Ovary (tissue), 9 donors: Measurements from ENCODE around the gene CLEC16A. TPM values are rescaled to one million over a fixed set of nuclear protein-coding genes. Genes with fewer than 3 reads are reported as not detected.
"Not testable (repeated sequence)": the region's sequence is repeated elsewhere in the genome, so short reads cannot be mapped to it uniquely, and the experiment has no call there.

ENCODE experiments used
- DNase-seq, 5 donors: peaks; one replicate each; pipeline ENCODE4 v3.0.0-alpha.2; 2019 to 2020
- H3K27ac ChIP-seq, 2 donors: fragments of 200-600 bp; one replicate each; pipeline versions ENCODE4 v1.5.1 to v1.8.0; 2019 to 2022
- H3K27me3 ChIP-seq: fragments of 200-600 bp; one replicate; pipeline ENCODE4 v1.8.0; 2022
- H3K36me3 ChIP-seq: fragments of 200-600 bp; sonication (generic); one replicate; pipeline ENCODE4 v1.5.1; 2019
- H3K4me1 ChIP-seq: one replicate; pipeline ENCODE4 v1.8.1; 2013; ENCODE audit warnings: mild to moderate bottlenecking, moderate library complexity; ENCODE audit not compliant: insufficient read depth
- H3K4me3 ChIP-seq: fragments of 200-600 bp; sonication (generic); one replicate; pipeline ENCODE4 v1.5.1; 2017
- H3K9me3 ChIP-seq, 2 donors: fragments of 200-600 bp in 1 of 2; sonication (generic) in 1 of 2; one replicate each; pipeline versions ENCODE4 v1.5.1 to v1.8.1; 2013 to 2019; ENCODE audit warnings: mild to moderate bottlenecking in 1 of 2, moderate library complexity in 1 of 2
- CTCF ChIP-seq, 3 donors: fragments of 450-650 bp in 2 of 3; fragments of 200-600 bp in 1 of 3; IDR thresholded peaks; one replicate each; pipeline versions ENCODE4 v1.5.1 to v1.8.0; 2016 to 2022; ENCODE audit warnings: antibody characterized with exemption in 3 of 3, mild to moderate bottlenecking in 1 of 3
- EP300 ChIP-seq: sonication (generic); formaldehyde crosslinking; IDR thresholded peaks from one replicate; pipeline ENCODE4 v1.6.1; 2017; ENCODE audit warnings: antibody characterized with exemption
- POLR2A ChIP-seq: fragments of 450-650 bp; IDR thresholded peaks from one replicate; pipeline ENCODE4 v1.6.1; 2017; ENCODE audit warnings: antibody characterized with exemption, mild to moderate bottlenecking, moderate library complexity
- WGBS, 3 donors: extraction: QIAGEN DNeasy Blood & Tissue Kit in 1 of 3; methylation state at CpG; one replicate each; pipeline versions ENCODE4 v1.1.5 to v1.1.7; 2013 to 2017; 5-methylcytosine and 5-hydroxymethylcytosine counted together
- intact Hi-C, 4 donors: fragments of 100-400 bp; cut with DNase I; formaldehyde crosslinking; loops; one replicate each; pipeline versions ENCODE4 v1.11.0 to v1.15.1; 2022 to 2023
- polyA plus RNA-seq, 2 donors: library from polyadenylated mRNA; stranded (reverse); fragments of 200-250 nt in 1 of 2; fragments of 350-450 nt in 1 of 2; fragmentation: Illumina TruSeq in 1 of 2; extraction: RNeasy Lipid Tissue Mini Kit (QIAGEN cat#74804) in 1 of 2; gene quantifications; one replicate each; pipeline ENCODE4 v1.2.3, GENCODE V29; 2013 to 2014
- total RNA-seq, 7 donors: library from RNA; depleted of rRNA in 2 of 7; stranded (reverse); fragments of >200 nt in 2 of 7; fragmentation: NEBNext Ultra II Directional in 3 of 7; extraction: Animal tissue kit (Norgen Biotek cat#: 25700) in 3 of 7; gene quantifications; one replicate each; pipeline versions ENCODE4 v1.1.0 to v1.2.4, GENCODE V29; 2016 to 2023
- donor health status: DM: no; HTN: no; CAD: no; lungs with moderate emphysema.
- donor health status: DM: no; HTN: no; CAD: no.
- donor health status: Bipolar disorder and iron deficiency.
- donor health status: DM: yes; HTN: yes; CAD: no.
- donor health status: DM: no; HTN: no; CAD: no.
- donor health status: DM: yes; HTN: yes; CAD: no.

CLEC16A gene
- total and polyA plus RNA-seq, 9 donors, result 6.4 to 28.1 (median 16.5) TPM

GRCh38 chr16:11217651-11218603 is 273.6 kb downstream of the CLEC16A start:
- 52 to 58% (median 57%) methylated on average over 3 of the region's 3 CpGs for WGBS, 3 donors
- no peaks in the 10 kb centered on the region for H3K9me3 ChIP-seq
- H3K27me3 ChIP-seq, result no peaks in the 10 kb centered on the region
- intact Hi-C loops, result no loop called here
- H3K4me1 ChIP-seq, result peaks cover 11% of the 10 kb centered on the region
- no peak overlapping the region for H3K27ac ChIP-seq
- H3K4me3 ChIP-seq, result no peak overlapping the region
- TF ChIP-seq EP300, result no peak
- TF ChIP-seq POLR2A, result no peak
- no peak for TF ChIP-seq CTCF (IDR thresholded peaks at IDR 0.05)
- H3K36me3 ChIP-seq, result no peaks in the 10 kb centered on the region
- no peak for DNase-seq

- TF ChIP-seq CTCF (IDR thresholded peaks at IDR 0.05) (no peak), EP300 (no peak), POLR2A (no peak)
- intact Hi-C loops, result no loop called here
- Histone ChIP-seq H3K36me3 (no peaks in the 10 kb centered on the region), H3K4me3 (no peak overlapping the region), H3K9me3 (no peaks in the 10 kb centered on the region), H3K27me3 (no peaks in the 10 kb centered on the region), H3K27ac (no peak overlapping the region), H3K4me1 (peaks cover 11% of the 10 kb centered on the region)
- DNase-seq, result no peak
- WGBS, 3 donors, result 65 to 74% (median 68%) methylated on average over 1 of the region's 1 CpG
These were observed 274.2 kb downstream of the CLEC16A start for GRCh38 chr16:11218604-11218962.

- no peaks in the 10 kb centered on the region for H3K9me3 ChIP-seq
- H3K27ac ChIP-seq, result no peak overlapping the region
- intact Hi-C loops, result no loop called here
- no peaks in the 10 kb centered on the region for H3K36me3 ChIP-seq
- H3K4me3 ChIP-seq, result no peak overlapping the region
- TF ChIP-seq EP300 (no peak), CTCF (IDR thresholded peaks at IDR 0.05) (no peak), POLR2A (no peak)
- DNase-seq, result no peak
- H3K4me1 ChIP-seq, result peaks cover 11% of the 10 kb centered on the region
- no peaks in the 10 kb centered on the region for H3K27me3 ChIP-seq
- WGBS, 3 donors, result 87 to 90% (median 88%) methylated on average over 4 of the region's 4 CpGs
These were observed 274.8 kb downstream of the CLEC16A start for GRCh38 chr16:11219178-11219577.

GRCh38 chr16:11220507-11220906 is 276.1 kb downstream of the CLEC16A start:
- DNase-seq, result peak in 1 of 5 donors; percentile 62
- H3K9me3 ChIP-seq, H3K27ac ChIP-seq, intact Hi-C loops, H3K27me3 ChIP-seq, H3K4me3 ChIP-seq, H3K36me3 ChIP-seq: not testable (repeated sequence)
- 8 to 34% (median 18%) methylated on average over 2 of the region's 2 CpGs for WGBS, 3 donors
- peaks cover 11% of the 10 kb centered on the region for H3K4me1 ChIP-seq
